A549 (cell line): ENCODE results near the gene FOXC2. TPM values are rescaled to one million over a fixed set of nuclear protein-coding genes. Genes with fewer than 3 reads are reported as not detected.
A peak's percentile ranks its signal among the peaks of the same experiment; 100 is the strongest.

Experiments
- ATAC-seq, 2 experiments: fragments of 200-7000 bp in 1 of 2; fragments of >200 bp in 1 of 2; cut with Nextera tagmentation in 1 of 2; cut with Tn5 transposase in 1 of 2; 3 replicates each; pipeline versions ENCODE4 v1.8.0 to v1.9.1; 2018 to 2020; ENCODE audit warnings: mild to moderate bottlenecking in 1 of 2, moderate library complexity in 1 of 2
- CTCF ChIA-PET: fragments of 300-600 bp; sonication (Branson Sonifier 250); formaldehyde crosslinking; extraction: SDS; loops from one replicate; lab custom pipeline; 2021; ENCODE audit warnings: antibody characterized with exemption, inconsistent platforms; lab: Yijun Ruan, JAX
- POLR2A ChIA-PET: fragments of 350-600 bp; formaldehyde crosslinking; extraction: SDS; loops from one replicate; lab custom pipeline; 2021; ENCODE audit warnings: antibody characterized with exemption, inconsistent platforms; lab: Yijun Ruan, JAX
- DNase-seq, 2 experiments: peaks; one replicate each; pipeline versions ENCODE4 v3.0.0 to v3.0.0-alpha.2; 2011 to 2016; ENCODE audit warnings: low read depth in 1 of 2, low spot score in 1 of 2
- FAIRE-seq: peaks from 2 replicates; lab custom pipeline; 2011; peaks lifted over from hg19 to GRCh38; lab: Jason Lieb, UNC
- H3K27ac ChIP-seq, 2 experiments: fragments of >200 bp; sonication (Bioruptor Twin); formaldehyde crosslinking; 3 replicates each; pipeline ENCODE4 v1.5.1; 2016 to 2017
- H3K4me1 ChIP-seq: fragments of >200 bp; sonication (Bioruptor Twin); formaldehyde crosslinking; 3 replicates; pipeline ENCODE4 v1.6.1; 2016
- H3K4me2 ChIP-seq: fragments of >200 bp; sonication (Bioruptor Twin); formaldehyde crosslinking; 3 replicates; pipeline ENCODE4 v1.6.1; 2016
- H3K4me3 ChIP-seq: fragments of >200 bp; sonication (Bioruptor Twin); formaldehyde crosslinking; 3 replicates; pipeline ENCODE4 v1.5.1; 2016
- H3K9me3 ChIP-seq: fragments of >200 bp; sonication (Bioruptor Twin); formaldehyde crosslinking; 3 replicates; pipeline ENCODE4 v1.6.1; 2016
- BHLHE40 ChIP-seq: IDR thresholded peaks from 2 replicates; pipeline ENCODE4 v1.6.1; 2012; ENCODE audit warnings: low read depth, low read length, inconsistent platforms
- CBX2 ChIP-seq: fragments of 200-600 bp; sonication (generic); IDR thresholded peaks from 2 replicates; pipeline ENCODE4 v1.6.1; 2016; ENCODE audit warnings: low read depth, mild to moderate bottlenecking, borderline replicate concordance
- CBX8 ChIP-seq: fragments of 200-600 bp; sonication (generic); IDR thresholded peaks from 2 replicates; pipeline ENCODE4 v1.6.1; 2016
- CHD4 ChIP-seq: fragments of 200-600 bp; sonication (generic); IDR thresholded peaks from 2 replicates; pipeline ENCODE4 v1.6.1; 2016; ENCODE audit warnings: antibody characterized with exemption, mild to moderate bottlenecking, borderline replicate concordance
- E2F6 ChIP-seq: IDR thresholded peaks from 2 replicates; pipeline ENCODE4 v1.6.1; 2012; ENCODE audit warnings: low read depth, borderline replicate concordance
- EHMT2 ChIP-seq: fragments of 200-600 bp; sonication (generic); IDR thresholded peaks from 2 replicates; pipeline ENCODE4 v1.6.1; 2016; ENCODE audit warnings: antibody characterized with exemption, low read depth, mild to moderate bottlenecking, moderate library complexity
- FOSL2 ChIP-seq, 2 experiments: fragments of 450-650 bp in 1 of 2; fragments of >200 bp in 1 of 2; sonication (Bioruptor Twin) in 1 of 2; formaldehyde crosslinking; IDR thresholded peaks; 2 replicates each; pipeline versions ENCODE4 v1.5.0 to v1.6.1; 2016 to 2020; ENCODE audit warnings: mild to moderate bottlenecking in 1 of 2, moderate library complexity in 1 of 2
- FOXS1 ChIP-seq: fragments of 250-450 bp; sonication (Bioruptor Pico); IDR thresholded peaks from 2 replicates; pipeline ENCODE4 v1.5.0; 2020; ENCODE audit warnings: mild to moderate bottlenecking, moderate library complexity
- HES2 ChIP-seq: fragments of >200 bp; sonication (Bioruptor Twin); formaldehyde crosslinking; IDR thresholded peaks from 2 replicates; pipeline ENCODE4 v1.6.1; 2016
- HOXB13 ChIP-seq: fragments of 250-450 bp; sonication (Bioruptor Pico); IDR thresholded peaks from 2 replicates; pipeline ENCODE4 v1.5.0; 2020; ENCODE audit warnings: low read depth, mild to moderate bottlenecking, moderate library complexity
- KDM1A ChIP-seq: fragments of 200-600 bp; sonication (generic); IDR thresholded peaks from 2 replicates; pipeline ENCODE4 v1.6.1; 2016; ENCODE audit warnings: low read depth, mild to moderate bottlenecking
- KDM5A ChIP-seq: fragments of 200-600 bp; sonication (generic); IDR thresholded peaks from 2 replicates; pipeline ENCODE4 v1.6.1; 2016; ENCODE audit warnings: antibody characterized with exemption, mild to moderate bottlenecking
- MAX ChIP-seq: IDR thresholded peaks from 2 replicates; pipeline ENCODE4 v1.6.1; 2012
- MAZ ChIP-seq: fragments of 150-350 bp; IDR thresholded peaks from 2 replicates; pipeline ENCODE4 v1.6.1; 2014; ENCODE audit warnings: antibody characterized with exemption, low read depth, low read length, borderline replicate concordance
- MYC ChIP-seq: IDR thresholded peaks from 2 replicates; pipeline ENCODE4 v1.6.1; 2012; ENCODE audit warnings: mild to moderate bottlenecking, inconsistent platforms, low read length, improper control_type of control experiment, borderline replicate concordance
- RCOR1 ChIP-seq: fragments of 150-350 bp; IDR thresholded peaks from 2 replicates; pipeline ENCODE4 v1.6.1; 2014; ENCODE audit warnings: antibody characterized with exemption, low read length, low read depth
- RFX5 ChIP-seq: fragments of 450-650 bp; IDR thresholded peaks from 2 replicates; pipeline ENCODE4 v1.7.1; 2014; ENCODE audit warnings: antibody characterized with exemption, mild to moderate bottlenecking, moderate library complexity
- SREBF2 ChIP-seq: fragments of 450-650 bp; IDR thresholded peaks from 2 replicates; pipeline ENCODE4 v1.6.1; 2014; ENCODE audit warnings: mild to moderate bottlenecking, moderate library complexity
- ZNF302 ChIP-seq: fragments of 250-450 bp; sonication (Bioruptor Pico); IDR thresholded peaks from 2 replicates; pipeline ENCODE4 v1.9.0; 2021; ENCODE audit warnings: inconsistent platforms, mild to moderate bottlenecking, moderate library complexity
- WGBS: methylation state at CpG from one replicate; pipeline ENCODE4 v1.1.6; 2017; ENCODE audit errors: missing lambda C conversion rate; 5-methylcytosine and 5-hydroxymethylcytosine counted together
- polyA plus RNA-seq, 4 experiments: library from polyadenylated mRNA; depleted of rRNA in 3 of 4; stranded (reverse); fragments of >200 nt; fragmentation: RNase III in 1 of 4; extraction: RNeasy Plus Mini Kit Qiagen cat#74134 plus additional on column Dnase treatment in 1 of 4; gene quantifications; 2 replicates in 3 of 4; 3 replicates in 1 of 4; pipeline ENCODE4 v1.2.3, GENCODE V29; 2011 to 2017
- TF ChIP-seq, protein P1 (sequence below): fragments of >200 bp; sonication (Bioruptor Twin); formaldehyde crosslinking; IDR thresholded peaks from 3 replicates; pipeline ENCODE4 v1.5.1; 2016

FOXC2 gene
- polyA plus RNA-seq, 2 of the 4 experiments (the other 2 are of a cell fraction) = 0.06 to 0.28 TPM

DNA sequence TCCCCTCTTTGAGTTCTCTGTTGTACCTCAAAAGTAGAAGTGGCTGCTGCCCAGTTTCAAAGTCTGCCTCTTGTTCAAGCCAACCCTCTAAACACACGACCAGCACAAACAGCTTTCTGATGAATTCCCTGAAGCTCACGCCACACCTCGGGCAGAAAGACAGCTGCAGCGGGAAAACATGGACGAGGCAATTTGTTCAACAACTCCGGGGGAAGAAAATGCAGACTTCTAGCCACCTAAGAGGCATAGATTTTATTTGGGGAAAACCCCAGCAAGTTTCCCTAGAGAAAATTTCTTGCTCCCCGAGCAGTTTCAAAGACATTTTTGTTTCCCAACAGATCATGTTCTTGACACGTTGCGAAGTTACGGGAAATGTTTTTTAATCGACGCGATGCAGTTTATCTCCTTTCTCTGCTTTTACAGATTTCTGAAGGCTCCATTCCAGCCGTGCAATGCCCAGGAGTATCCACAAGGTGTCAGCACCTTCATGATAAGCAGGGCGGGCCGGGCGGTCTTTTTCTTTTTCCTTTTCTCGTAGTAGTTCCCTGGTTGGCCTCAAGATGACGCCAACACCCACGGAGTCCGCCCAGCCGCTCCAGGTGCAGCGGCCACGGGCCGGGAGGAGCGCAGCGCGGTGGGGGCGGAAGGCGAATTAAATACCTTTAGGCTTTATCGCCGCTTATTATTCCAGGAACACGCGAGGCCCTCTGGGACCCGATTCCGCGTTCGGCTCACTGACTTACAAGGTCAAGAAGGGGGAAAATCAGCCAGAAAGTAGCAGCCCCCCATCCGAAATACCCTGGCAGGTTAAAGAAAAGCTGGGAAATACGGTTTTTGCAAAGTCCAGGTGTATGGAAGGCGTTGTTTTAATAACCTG is 2.9 kb upstream of the FOXC2 start (continued):
- TF ChIP-seq KDM1A (no peak), RFX5 (no peak), MYC (no peak), MAX (peak; percentile 55), CHD4 (no peak), MAZ (no peak; the same call in 1 of the 2 replicates)
- TF ChIP-seq, protein P1, sequence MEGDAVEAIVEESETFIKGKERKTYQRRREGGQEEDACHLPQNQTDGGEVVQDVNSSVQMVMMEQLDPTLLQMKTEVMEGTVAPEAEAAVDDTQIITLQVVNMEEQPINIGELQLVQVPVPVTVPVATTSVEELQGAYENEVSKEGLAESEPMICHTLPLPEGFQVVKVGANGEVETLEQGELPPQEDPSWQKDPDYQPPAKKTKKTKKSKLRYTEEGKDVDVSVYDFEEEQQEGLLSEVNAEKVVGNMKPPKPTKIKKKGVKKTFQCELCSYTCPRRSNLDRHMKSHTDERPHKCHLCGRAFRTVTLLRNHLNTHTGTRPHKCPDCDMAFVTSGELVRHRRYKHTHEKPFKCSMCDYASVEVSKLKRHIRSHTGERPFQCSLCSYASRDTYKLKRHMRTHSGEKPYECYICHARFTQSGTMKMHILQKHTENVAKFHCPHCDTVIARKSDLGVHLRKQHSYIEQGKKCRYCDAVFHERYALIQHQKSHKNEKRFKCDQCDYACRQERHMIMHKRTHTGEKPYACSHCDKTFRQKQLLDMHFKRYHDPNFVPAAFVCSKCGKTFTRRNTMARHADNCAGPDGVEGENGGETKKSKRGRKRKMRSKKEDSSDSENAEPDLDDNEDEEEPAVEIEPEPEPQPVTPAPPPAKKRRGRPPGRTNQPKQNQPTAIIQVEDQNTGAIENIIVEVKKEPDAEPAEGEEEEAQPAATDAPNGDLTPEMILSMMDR = peak; percentile 100

- Histone ChIP-seq H3K4me1 (peaks cover 9% of the 10 kb centered on the region; the same call in 1 of the 3 replicates), H3K4me3 (no peak overlapping the region), H3K9me3 (no peaks in the 10 kb centered on the region), H3K4me2 (no peak overlapping the region), H3K27ac (peak overlapping the region; percentile 3 to 71; a peak in 1 of 6 replicates)
- FAIRE-seq (no peak), DNase-seq (no peak), ATAC-seq (no peak)
- CTCF ChIA-PET = interaction anchor here (0.8 to 9.3 kb wide), 32 partner anchors 9 to 775 kb away, joined by 3 to 170 read pairs (median 5); no protein-coding TSS in a partner anchor
- POLR2A ChIA-PET = interaction anchor here (0.9 kb wide), 1 partner anchor 99 kb away, joined by 3 read pairs; no protein-coding TSS in a partner anchor
- no peak for TF ChIP-seq CBX2
- TF ChIP-seq HOXB13 (CRISPR knock-in tag) = no peak
- TF ChIP-seq CBX8 = no peak
- no peak for TF ChIP-seq SREBF2
- TF ChIP-seq FOSL2 (IDR thresholded peaks at IDR 0.05) = no peak
- TF ChIP-seq FOSL2 (CRISPR knock-in tag; IDR thresholded peaks at IDR 0.05) = no peak
- no peak for TF ChIP-seq CHD4
- TF ChIP-seq RCOR1 = no peak
- WGBS = 89% methylated on average over 16 of the region's 16 CpGs
Observed at GRCh38 chr16:86565181-86565631, 1.4 kb upstream of the FOXC2 start.

- Histone ChIP-seq H3K27ac (peak overlapping the region in 1 of 2 experiments; percentile 3; a peak in 1 of 6 replicates), H3K4me1 (peaks cover 9% of the 10 kb centered on the region; the same call in 1 of the 3 replicates), H3K9me3 (no peaks in the 10 kb centered on the region), H3K4me2 (peak overlapping the region; percentile 22; the same call in 1 of the 3 replicates), H3K4me3 (no peak overlapping the region)
- FAIRE-seq (no peak), ATAC-seq (no peak), DNase-seq (no peak)
- 90% methylated on average over 53 of the region's 53 CpGs for WGBS
- ChIA-PET POLR2A (no interaction called here), CTCF (no interaction called here)
- TF ChIP-seq KDM5A (no peak), MAX (no peak), ZNF302 (CRISPR knock-in tag) (no peak), EHMT2 (no peak), HES2 (no peak), E2F6 (no peak), SREBF2 (no peak), HOXB13 (CRISPR knock-in tag) (no peak), FOXS1 (CRISPR knock-in tag) (no peak), BHLHE40 (no peak)
Observed at GRCh38 chr16:86565644-86566511, 751 bp upstream of the FOXC2 start.
